HepG2 (cell line): Measurements from ENCODE around the gene POMT1. TPM values are rescaled to one million over a fixed set of nuclear protein-coding genes. Genes with fewer than 3 reads are reported as not detected.

Experiments used
- AFF4 ChIP-seq: sonication (generic); formaldehyde crosslinking; IDR thresholded peaks from 2 replicates; pipeline ENCODE4 v1.4.0; 2020; ENCODE audit warnings: missing genetic modification reagents
- FLYWCH1 ChIP-seq: sonication (generic); formaldehyde crosslinking; IDR thresholded peaks from 2 replicates; pipeline ENCODE4 v1.8.1; 2023; ENCODE audit warnings: mild to moderate bottlenecking, missing genetic modification reagents
- HMG20A ChIP-seq: IDR thresholded peaks from 2 replicates; pipeline ENCODE4 v1.6.1; 2016; ENCODE audit warnings: borderline replicate concordance
- KAT8 ChIP-seq: IDR thresholded peaks from 2 replicates; pipeline ENCODE4 v1.6.1; 2016; ENCODE audit warnings: missing genetic modification reagents, missing compliant biosample characterization
- TERF1 ChIP-seq: sonication (generic); formaldehyde crosslinking; IDR thresholded peaks from 2 replicates; pipeline ENCODE4 v1.8.0; 2022; ENCODE audit warnings: mild to moderate bottlenecking, missing genetic modification reagents, moderate library complexity
- ZNF142 ChIP-seq: sonication (generic); formaldehyde crosslinking; IDR thresholded peaks from 2 replicates; pipeline ENCODE4 v1.4.0; 2020; ENCODE audit warnings: missing genetic modification reagents
- ZNF326 ChIP-seq: sonication (generic); formaldehyde crosslinking; IDR thresholded peaks from 2 replicates; pipeline ENCODE4 v1.4.0; 2020; ENCODE audit warnings: missing genetic modification reagents, borderline replicate concordance
- ZNF547 ChIP-seq: sonication (generic); formaldehyde crosslinking; IDR thresholded peaks from 2 replicates; pipeline ENCODE4 v1.5.1; 2020; ENCODE audit warnings: mild to moderate bottlenecking, missing genetic modification reagents
- polyA plus RNA-seq, 8 experiments: library from polyadenylated mRNA; depleted of rRNA in 3 of 8; stranded (reverse) in 7 of 8; unstranded in 1 of 8; fragments of >200 nt; fragmentation: Illumina TruSeq in 4 of 8; extraction: Trizol in 4 of 8; gene quantifications; 2 replicates each; pipeline versions ENCODE4 v1.2.1 to v1.2.3, GENCODE V29; 2011 to 2016; ENCODE audit warnings: low read depth in 4 of 8, missing spikeins in 1 of 8, mixed read lengths in 1 of 8; ENCODE audit not compliant: insufficient read depth in 1 of 8
- total RNA-seq, 5 experiments: library from RNA; depleted of rRNA; stranded (reverse); fragments of >200 nt; fragmentation: Illumina TruSeq; extraction: Trizol; gene quantifications; 2 replicates each; pipeline ENCODE4 v1.2.3, GENCODE V29; 2016; ENCODE audit warnings: low read depth in 1 of 5
- TF ChIP-seq, protein P1 (sequence below): sonication (generic); formaldehyde crosslinking; IDR thresholded peaks from 2 replicates; pipeline ENCODE4 v1.9.0; 2022; ENCODE audit warnings: missing genetic modification reagents, mild to moderate bottlenecking, borderline replicate concordance
- TF ChIP-seq, protein P2 (sequence below): sonication (generic); formaldehyde crosslinking; IDR thresholded peaks from 2 replicates; pipeline ENCODE4 v1.5.1; 2020; ENCODE audit warnings: mild to moderate bottlenecking, moderate library complexity, missing genetic modification reagents
- TF ChIP-seq, protein P3 (sequence below): sonication (generic); formaldehyde crosslinking; IDR thresholded peaks from 2 replicates; pipeline ENCODE4 v1.5.0; 2020; ENCODE audit warnings: missing genetic modification reagents

Gene POMT1
- total and polyA plus RNA-seq, 2 of the 13 experiments (the other 11 are each of a cell fraction or from before 2014, with no cell fraction given): 21.6 to 22.7 TPM

- TF ChIP-seq TERF1 (CRISPR knock-in tag): no peak
- TF ChIP-seq KAT8 (CRISPR knock-in tag): no peak
- TF ChIP-seq ZNF142 (CRISPR knock-in tag): no peak
- no peak for TF ChIP-seq AFF4 (CRISPR knock-in tag)
- no peak for TF ChIP-seq HMG20A (CRISPR knock-in tag)
- TF ChIP-seq, protein P1, sequence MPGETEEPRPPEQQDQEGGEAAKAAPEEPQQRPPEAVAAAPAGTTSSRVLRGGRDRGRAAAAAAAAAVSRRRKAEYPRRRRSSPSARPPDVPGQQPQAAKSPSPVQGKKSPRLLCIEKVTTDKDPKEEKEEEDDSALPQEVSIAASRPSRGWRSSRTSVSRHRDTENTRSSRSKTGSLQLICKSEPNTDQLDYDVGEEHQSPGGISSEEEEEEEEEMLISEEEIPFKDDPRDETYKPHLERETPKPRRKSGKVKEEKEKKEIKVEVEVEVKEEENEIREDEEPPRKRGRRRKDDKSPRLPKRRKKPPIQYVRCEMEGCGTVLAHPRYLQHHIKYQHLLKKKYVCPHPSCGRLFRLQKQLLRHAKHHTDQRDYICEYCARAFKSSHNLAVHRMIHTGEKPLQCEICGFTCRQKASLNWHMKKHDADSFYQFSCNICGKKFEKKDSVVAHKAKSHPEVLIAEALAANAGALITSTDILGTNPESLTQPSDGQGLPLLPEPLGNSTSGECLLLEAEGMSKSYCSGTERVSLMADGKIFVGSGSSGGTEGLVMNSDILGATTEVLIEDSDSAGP (CRISPR knock-in tag): 0 out of 2 replicates have a peak, but pooled peaks have one; percentile 25
- no peak for TF ChIP-seq FLYWCH1 (CRISPR knock-in tag)
- TF ChIP-seq, protein P2, sequence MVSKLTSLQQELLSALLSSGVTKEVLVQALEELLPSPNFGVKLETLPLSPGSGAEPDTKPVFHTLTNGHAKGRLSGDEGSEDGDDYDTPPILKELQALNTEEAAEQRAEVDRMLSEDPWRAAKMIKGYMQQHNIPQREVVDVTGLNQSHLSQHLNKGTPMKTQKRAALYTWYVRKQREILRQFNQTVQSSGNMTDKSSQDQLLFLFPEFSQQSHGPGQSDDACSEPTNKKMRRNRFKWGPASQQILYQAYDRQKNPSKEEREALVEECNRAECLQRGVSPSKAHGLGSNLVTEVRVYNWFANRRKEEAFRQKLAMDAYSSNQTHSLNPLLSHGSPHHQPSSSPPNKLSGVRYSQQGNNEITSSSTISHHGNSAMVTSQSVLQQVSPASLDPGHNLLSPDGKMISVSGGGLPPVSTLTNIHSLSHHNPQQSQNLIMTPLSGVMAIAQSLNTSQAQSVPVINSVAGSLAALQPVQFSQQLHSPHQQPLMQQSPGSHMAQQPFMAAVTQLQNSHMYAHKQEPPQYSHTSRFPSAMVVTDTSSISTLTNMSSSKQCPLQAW (CRISPR knock-in tag): peak; percentile 20; the same call in 1 of the 2 replicates
- TF ChIP-seq ZNF326: no peak
- TF ChIP-seq, protein P3, sequence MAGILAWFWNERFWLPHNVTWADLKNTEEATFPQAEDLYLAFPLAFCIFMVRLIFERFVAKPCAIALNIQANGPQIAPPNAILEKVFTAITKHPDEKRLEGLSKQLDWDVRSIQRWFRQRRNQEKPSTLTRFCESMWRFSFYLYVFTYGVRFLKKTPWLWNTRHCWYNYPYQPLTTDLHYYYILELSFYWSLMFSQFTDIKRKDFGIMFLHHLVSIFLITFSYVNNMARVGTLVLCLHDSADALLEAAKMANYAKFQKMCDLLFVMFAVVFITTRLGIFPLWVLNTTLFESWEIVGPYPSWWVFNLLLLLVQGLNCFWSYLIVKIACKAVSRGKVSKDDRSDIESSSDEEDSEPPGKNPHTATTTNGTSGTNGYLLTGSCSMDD (CRISPR knock-in tag): no peak
- 0 out of 2 replicates have a peak, but pooled peaks have one; percentile 46 for TF ChIP-seq ZNF547 (CRISPR knock-in tag)
Observed at GRCh38 chr9:131529597-131530545, 27.2 kb downstream of the POMT1 start (continued).
